H4 (cell line): ENCODE results near the gene UPK1B. TPM values are rescaled to one million over a fixed set of nuclear protein-coding genes. Genes with fewer than 3 reads are reported as not detected.

Experiments used
- total RNA-seq: library from RNA; depleted of rRNA; stranded (reverse); fragments of >200 nt; shearing (Covaris generic); gene quantifications from 2 replicates; pipeline ENCODE4 v1.2.3, GENCODE V29; 2014; rRNA removed

The UPK1B gene
- total RNA-seq, 1 experiment from 2014 or later = not detected

Other genes starting within 250 kb of the UPK1B start
- gene IGSF11, start 138.8 kb upstream of the UPK1B start, total RNA-seq = 0.18 and 0.45 TPM in 2 replicates
- gene TEX55, start 27.4 kb upstream of the UPK1B start, total RNA-seq = not detected in 2 replicates
- gene B4GALT4, start 67.3 kb downstream of the UPK1B start, total RNA-seq = 25.3 and 30.5 TPM in 2 replicates
- gene ARHGAP31, start 120.8 kb downstream of the UPK1B start, total RNA-seq = 4.5 and 6.9 TPM in 2 replicates